Left lung (tissue), 10 donors: Measurements from ENCODE around the gene DNAAF5. TPM values are rescaled to one million over a fixed set of nuclear protein-coding genes. Genes with fewer than 3 reads are reported as not detected.
A peak's percentile ranks its signal among the peaks of the same experiment; 100 is the strongest.
"Not testable (repeated sequence)": the region's sequence is repeated elsewhere in the genome, so short reads cannot be mapped to it uniquely, and the experiment has no call there.

Experiments used
- ATAC-seq: fragments of 200-7000 bp; cut with Tn5 transposase; one replicate; pipeline ENCODE4 v1.9.1; 2020; ENCODE audit warnings: moderate library complexity
- DNase-seq, 4 donors: peaks; one replicate each; pipeline ENCODE4 v3.0.0-alpha.2; 2013 to 2020
- H3K27ac ChIP-seq, 2 donors: fragments of 200-600 bp; sonication (generic) in 1 of 2; one replicate each; pipeline versions ENCODE4 v1.5.0 to v1.8.0; 2020 to 2021
- H3K27me3 ChIP-seq, 2 donors: fragments of 200-600 bp; sonication (generic) in 1 of 2; one replicate each; pipeline versions ENCODE4 v1.5.0 to v1.8.0; 2020 to 2021
- H3K36me3 ChIP-seq, 2 donors: fragments of 200-600 bp; sonication (generic) in 1 of 2; one replicate each; pipeline versions ENCODE4 v1.5.0 to v1.8.0; 2020 to 2021
- H3K4me1 ChIP-seq, 2 donors: fragments of 200-600 bp; one replicate each; pipeline ENCODE4 v1.8.0; 2021
- H3K4me3 ChIP-seq, 2 donors: fragments of 200-600 bp; sonication (generic) in 1 of 2; one replicate each; pipeline versions ENCODE4 v1.5.0 to v1.8.0; 2020 to 2021; ENCODE audit warnings: mild to moderate bottlenecking in 1 of 2
- H3K9me3 ChIP-seq, 2 donors: fragments of 200-600 bp; sonication (generic) in 1 of 2; one replicate each; pipeline versions ENCODE4 v1.5.0 to v1.8.0; 2020 to 2021
- intact Hi-C, 2 donors: fragments of 100-400 bp; cut with DNase I; formaldehyde crosslinking; loops; one replicate each; pipeline versions ENCODE4 v1.11.2 to v1.14.2; 2022
- polyA plus RNA-seq, 6 donors: library from polyadenylated mRNA; unstranded; fragments of 120-200 nt; gene quantifications; one replicate each; pipeline ENCODE4 v1.2.1, GENCODE V29; 2013; ENCODE audit not compliant: insufficient read length in 6 of 6
- total RNA-seq, 2 donors: library from RNA; stranded (reverse); fragmentation: NEBNext Ultra II Directional; extraction: Animal tissue kit (Norgen Biotek cat#: 25700); gene quantifications; one replicate each; pipeline ENCODE4 v1.2.1, GENCODE V29; 2021
- TF ChIP-seq, protein P1 (sequence below), 2 donors: fragments of 200-600 bp; sonication (generic) in 1 of 2; IDR thresholded peaks; one replicate each; pipeline versions ENCODE4 v1.5.0 to v1.8.0; 2021; ENCODE audit warnings: antibody characterized with exemption in 2 of 2
- donor health status: DM: no; HTN: yes; CAD: no.
- donor health status: DM: no; HTN: no; CAD: no.

The DNAAF5 gene
- total and polyA plus RNA-seq, 8 donors: 19.9 to 30.6 (median 26.2) TPM

- H3K9me3 ChIP-seq: no peaks in the 10 kb centered on the region
- H3K4me1 ChIP-seq: no peaks in the 10 kb centered on the region
- TF ChIP-seq, protein P1, sequence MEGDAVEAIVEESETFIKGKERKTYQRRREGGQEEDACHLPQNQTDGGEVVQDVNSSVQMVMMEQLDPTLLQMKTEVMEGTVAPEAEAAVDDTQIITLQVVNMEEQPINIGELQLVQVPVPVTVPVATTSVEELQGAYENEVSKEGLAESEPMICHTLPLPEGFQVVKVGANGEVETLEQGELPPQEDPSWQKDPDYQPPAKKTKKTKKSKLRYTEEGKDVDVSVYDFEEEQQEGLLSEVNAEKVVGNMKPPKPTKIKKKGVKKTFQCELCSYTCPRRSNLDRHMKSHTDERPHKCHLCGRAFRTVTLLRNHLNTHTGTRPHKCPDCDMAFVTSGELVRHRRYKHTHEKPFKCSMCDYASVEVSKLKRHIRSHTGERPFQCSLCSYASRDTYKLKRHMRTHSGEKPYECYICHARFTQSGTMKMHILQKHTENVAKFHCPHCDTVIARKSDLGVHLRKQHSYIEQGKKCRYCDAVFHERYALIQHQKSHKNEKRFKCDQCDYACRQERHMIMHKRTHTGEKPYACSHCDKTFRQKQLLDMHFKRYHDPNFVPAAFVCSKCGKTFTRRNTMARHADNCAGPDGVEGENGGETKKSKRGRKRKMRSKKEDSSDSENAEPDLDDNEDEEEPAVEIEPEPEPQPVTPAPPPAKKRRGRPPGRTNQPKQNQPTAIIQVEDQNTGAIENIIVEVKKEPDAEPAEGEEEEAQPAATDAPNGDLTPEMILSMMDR (IDR thresholded peaks at IDR 0.05): no peak
- DNase-seq (peak in 1 of 4 donors; percentile 36), ATAC-seq (no peak)
- H3K36me3 ChIP-seq: peaks cover 0 to 50% of the 10 kb centered on the region in 2 donors
- no peak overlapping the region for H3K27ac ChIP-seq
- no peaks in the 10 kb centered on the region for H3K27me3 ChIP-seq
- H3K4me3 ChIP-seq: no peak overlapping the region
- intact Hi-C loops: no loop called here
Observed at GRCh38 chr7:751826-752225, 25.3 kb downstream of the DNAAF5 start.

DNA sequence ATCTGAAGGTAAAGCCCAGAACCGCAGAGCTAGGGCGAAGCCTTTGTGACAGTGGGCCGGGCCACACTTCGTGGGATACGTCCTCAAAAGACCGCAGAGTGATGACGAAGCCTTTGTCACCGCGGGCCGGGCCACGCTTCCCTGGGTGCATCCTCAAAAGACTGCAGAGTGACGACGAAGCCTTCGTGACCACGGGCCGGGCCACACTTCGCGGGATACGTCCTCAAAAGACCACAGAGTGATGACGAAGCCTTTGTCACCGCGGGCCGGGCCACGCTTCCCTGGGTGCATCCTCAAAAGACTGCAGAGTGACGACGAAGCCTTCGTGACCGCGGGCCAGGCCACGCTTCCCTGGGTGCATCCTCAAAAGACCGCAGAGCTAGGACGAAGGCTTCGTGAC is 25.8 kb downstream of the DNAAF5 start:
- H3K27ac ChIP-seq, H3K4me3 ChIP-seq, H3K9me3 ChIP-seq, ATAC-seq, H3K4me1 ChIP-seq, H3K27me3 ChIP-seq, intact Hi-C loops: not testable (repeated sequence)
- DNase-seq: peak in 1 of 4 donors; percentile 74
- H3K36me3 ChIP-seq: peaks cover 0 to 54% of the 10 kb centered on the region in 2 donors

GRCh38 chr7:753190-753589 is 26.7 kb downstream of the DNAAF5 start:
- ATAC-seq (no peak), DNase-seq (no peak)
- Histone ChIP-seq H3K9me3 (no peaks in the 10 kb centered on the region), H3K27ac (no peak overlapping the region), H3K27me3 (no peaks in the 10 kb centered on the region), H3K4me3 (no peak overlapping the region), H3K36me3 (peaks cover 0 to 63% of the 10 kb centered on the region in 2 donors), H3K4me1 (no peaks in the 10 kb centered on the region)
- intact Hi-C loops: no loop called here
- TF ChIP-seq, protein P1 (IDR thresholded peaks at IDR 0.05): no peak

DNA sequence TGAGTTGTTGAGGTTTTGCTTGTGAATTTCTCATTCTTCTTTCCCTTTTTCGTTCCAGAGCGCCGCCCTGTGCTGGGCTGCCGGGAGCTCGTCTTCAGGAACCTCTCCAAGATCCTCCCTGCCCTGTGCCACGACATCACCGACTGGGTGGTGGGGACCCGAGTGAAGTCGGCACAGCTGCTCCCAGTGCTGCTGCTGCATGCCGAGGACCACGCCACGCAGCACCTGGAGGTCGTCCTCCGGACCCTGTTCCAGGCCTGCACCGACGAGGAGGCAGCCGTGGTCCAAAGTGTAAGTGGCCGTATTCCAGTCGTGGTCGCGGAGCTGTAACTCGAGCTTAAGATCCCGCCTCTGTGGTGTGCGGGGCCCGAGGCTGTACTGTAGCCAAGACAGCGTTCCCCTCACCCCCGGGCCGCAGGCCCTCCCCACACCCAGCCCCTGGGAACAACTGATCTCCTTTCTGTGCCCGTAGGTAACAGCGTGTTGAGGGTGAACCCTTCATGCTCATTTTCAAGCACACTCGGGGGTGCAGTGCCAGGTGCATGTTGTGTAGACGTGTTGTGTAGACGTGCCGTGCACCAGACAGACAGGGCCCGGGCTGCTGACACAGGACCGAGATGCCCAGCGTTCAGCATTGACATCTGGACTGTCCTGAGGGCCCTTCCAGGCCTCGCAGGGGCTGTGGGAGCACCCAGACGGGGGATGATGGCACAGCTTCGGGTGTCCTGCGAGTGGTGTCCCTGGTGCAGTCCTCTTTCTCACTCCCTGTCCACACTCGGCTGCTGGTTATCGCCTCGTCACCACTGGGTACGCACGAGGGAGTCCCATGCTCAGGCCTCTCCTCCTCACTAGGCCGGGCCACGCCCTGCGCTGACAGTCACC is 28.3 kb downstream of the DNAAF5 start:
- intact Hi-C loops: no loop called here
- peak in 1 of 4 donors; percentile 61 for DNase-seq
- Histone ChIP-seq H3K9me3 (no peaks in the 10 kb centered on the region), H3K4me1 (no peaks in the 10 kb centered on the region), H3K36me3 (peaks cover 0 to 77% of the 10 kb centered on the region in 2 donors), H3K27ac (no peak overlapping the region), H3K4me3 (no peak overlapping the region), H3K27me3 (no peaks in the 10 kb centered on the region)
- ATAC-seq: no peak
- TF ChIP-seq, protein P1 (IDR thresholded peaks at IDR 0.05): no peak

DNA sequence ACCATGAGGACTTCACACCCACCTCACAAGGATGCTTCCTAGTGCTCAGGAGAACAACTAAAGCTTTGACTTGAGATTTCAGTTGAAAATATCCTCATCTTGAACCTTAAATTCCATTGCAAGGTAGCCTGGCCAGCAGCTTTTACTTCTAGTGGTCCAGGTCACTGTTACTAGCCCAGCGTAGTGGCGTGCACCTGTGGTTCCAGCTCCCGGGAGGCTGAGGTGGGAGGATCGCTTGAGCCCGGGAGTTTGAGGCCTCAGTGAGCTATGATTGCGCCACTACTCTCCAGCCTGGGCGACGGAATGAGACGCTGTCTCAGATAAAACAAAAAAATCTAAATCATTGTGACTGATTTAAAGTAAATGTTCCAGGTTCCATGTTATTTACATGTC is 28.9 kb downstream of the DNAAF5 start:
- H3K36me3 ChIP-seq: peaks cover 0 to 77% of the 10 kb centered on the region in 2 donors
- ATAC-seq (no peak), DNase-seq (peak in 1 of 4 donors; percentile 44)
- H3K9me3 ChIP-seq: no peaks in the 10 kb centered on the region
- no peaks in the 10 kb centered on the region for H3K27me3 ChIP-seq
- intact Hi-C loops: no loop called here
- H3K4me3 ChIP-seq: no peak overlapping the region
- no peaks in the 10 kb centered on the region for H3K4me1 ChIP-seq
- no peak overlapping the region for H3K27ac ChIP-seq
- TF ChIP-seq, protein P1 (IDR thresholded peaks at IDR 0.05): no peak
